NCI-H128 (cell line): ENCODE data around the gene MMADHC.

Experiments used
- DNase-seq: peaks from one replicate; lab custom pipeline; 2025; ENCODE audit not compliant: unreplicated experiment; lab: John Stamatoyannopoulos, UW

The MMADHC gene

DNA sequence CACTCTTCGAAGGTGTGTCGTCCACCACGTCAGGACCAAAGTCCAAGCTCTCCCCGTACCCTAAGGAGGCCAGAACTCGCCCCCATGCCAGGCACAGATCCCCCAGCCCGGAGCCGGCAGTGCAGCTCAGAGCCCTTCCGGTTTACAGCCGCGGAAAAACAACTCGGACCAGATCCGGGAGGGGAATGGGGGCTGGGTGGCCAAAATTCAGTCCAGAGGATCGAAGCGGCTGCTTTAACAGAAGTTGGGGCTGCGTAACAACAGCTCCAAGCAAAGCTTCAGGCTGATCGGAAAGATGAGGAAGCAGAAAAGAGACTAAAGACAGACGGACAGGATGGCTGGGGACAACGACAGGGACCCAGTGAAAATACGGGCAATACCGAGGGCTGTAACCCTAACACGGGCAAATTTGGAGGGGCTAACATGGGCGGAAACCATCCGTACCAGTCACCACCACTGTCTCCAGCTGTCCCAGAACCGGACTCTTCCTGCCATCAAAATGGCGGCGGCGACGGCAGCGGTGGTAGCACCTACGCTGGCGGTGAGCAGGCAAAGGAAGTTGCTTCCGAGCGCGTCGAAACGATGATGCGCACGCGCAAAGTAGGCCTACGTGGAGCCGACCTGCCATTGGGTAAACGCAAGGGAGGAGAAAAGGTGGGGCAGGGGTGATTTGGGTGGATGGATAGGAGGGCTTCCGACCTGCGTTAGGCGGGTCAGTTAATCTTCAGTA lies at the start of gene MMADHC:
Gene MMADHC, minus strand, starts transcription at position 556 of the 730 bp plus-strand sequence. CDS start 678 bp downstream, outside the sequence.
- peak; percentile 79 for DNase-seq

DNA sequence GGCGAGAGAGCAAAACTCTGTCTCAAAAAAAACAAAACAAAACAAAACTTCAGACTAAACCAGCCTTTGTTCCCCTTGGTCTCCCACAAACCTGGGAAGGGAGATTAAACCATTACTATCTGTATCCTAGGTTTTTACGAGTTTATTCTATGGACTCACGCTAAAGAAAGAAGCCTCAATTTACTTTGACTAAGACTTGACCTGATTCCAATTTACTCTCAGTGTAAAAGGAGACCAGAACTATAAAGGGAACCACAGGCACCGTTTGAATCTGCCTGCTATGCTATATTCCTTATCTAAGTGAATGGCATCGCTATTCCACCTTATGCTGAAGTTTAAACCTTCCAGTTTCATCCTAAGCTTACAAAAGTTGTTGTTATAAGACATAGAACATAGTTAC lies 46.5 kb upstream of the MMADHC start:
- DNase-seq = no peak

DNA sequence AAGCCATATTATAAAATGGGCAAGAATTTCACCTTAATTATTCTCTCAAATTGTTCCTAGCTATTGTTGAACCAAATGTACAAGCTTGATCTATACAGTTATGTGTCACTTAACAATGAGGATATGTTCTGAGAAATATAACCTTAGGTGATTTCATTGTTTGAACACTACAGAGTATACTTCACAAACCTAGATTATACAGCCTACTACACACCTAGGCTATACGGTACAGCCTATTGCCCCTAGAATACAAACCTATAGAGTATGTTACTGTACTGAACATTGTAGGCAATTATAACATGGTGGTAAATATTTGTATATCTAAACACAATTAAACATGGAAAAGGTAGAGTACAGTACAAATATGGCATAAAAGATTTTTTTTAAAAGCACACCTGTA lies 42.9 kb upstream of the MMADHC start:
- no peak for DNase-seq

DNA sequence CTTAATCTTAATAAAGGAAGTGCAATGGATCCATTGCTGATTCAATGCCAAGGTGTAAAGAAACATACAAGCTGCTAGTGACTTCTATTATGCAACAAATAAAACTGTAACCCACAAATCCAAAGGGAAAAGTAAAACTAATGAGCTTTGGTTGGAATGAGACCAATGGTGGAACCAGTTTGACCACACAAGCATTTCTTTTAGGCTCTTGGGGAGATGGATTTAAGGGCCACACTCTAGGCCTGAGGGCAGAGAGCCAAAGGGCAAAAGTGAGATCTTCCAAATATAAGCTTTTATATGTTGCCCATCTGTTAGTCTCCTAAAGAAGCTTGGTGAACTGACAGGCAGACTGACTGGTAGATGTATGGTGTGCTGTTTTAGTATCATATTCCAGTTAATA lies 41.5 kb upstream of the MMADHC start:
- DNase-seq = no peak

DNA sequence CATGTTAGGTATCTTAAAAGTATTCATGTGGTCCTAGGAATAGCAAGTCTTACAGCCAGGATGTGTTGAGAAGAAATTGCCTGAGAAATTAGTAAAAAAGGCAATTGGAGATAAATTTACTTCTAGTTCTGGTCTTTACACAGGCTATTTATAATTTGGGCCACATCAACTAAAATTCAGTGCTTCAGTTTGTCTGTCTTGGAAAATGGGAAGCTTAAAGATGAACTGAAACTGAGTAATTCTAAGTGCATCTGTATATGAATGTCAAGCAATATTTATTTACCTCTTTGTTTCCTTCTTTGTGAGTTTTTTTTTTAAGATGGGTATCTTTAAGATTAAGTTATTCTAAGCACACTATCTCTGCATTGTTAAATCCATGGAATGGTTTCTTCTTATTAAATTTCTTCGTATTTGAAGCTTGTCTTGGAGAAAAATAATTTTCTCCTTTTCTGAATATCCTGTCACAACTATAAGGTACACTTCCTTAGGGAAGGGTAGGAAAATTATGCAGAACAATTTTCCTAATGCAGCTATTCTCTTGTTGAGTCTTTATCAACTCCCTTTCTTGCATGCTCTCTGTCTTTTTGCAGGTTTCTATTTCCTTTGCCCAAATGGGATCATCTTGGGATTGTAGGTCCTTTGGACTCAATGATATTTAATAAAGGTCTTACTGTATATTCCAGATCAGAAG lies 39.7 kb upstream of the MMADHC start:
- no peak for DNase-seq

DNA sequence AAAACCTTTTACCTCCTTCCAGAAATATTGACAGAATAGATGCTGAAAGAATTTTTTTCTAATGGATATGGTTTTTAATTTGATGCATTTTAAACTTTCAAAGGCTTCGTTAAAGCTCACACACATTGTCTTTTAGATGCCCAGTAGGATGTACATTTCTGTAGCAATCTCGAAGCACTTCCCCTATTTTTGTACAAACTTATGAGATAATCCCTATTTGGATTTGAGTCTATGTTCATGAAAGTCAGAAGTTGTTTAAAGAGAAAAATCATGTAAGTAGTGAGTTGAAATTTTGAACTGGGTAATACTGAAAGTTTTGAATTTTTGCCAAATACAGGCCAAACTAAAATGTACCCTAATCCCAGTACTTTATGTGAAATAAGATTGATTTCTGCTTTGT lies 38.1 kb upstream of the MMADHC start:
- no peak for DNase-seq

DNA sequence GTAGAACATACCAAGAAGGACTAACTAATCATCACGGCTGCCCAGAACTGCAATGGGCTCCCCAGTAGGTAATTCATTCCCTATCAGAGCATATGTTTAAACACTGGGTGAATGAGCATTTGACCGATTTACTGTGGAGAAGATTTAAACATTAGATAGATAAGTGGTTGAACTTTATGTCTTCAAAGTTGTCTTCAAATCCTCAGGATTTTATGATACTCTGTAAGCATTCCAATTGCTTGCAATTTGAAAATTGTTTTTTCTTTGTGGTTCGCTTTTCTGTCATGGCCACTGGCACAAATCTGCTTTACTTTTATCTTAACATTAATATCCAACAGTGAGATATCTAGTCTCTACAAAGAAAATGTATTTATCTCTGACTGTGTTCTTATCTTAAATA lies 37.7 kb upstream of the MMADHC start:
- DNase-seq = no peak

DNA sequence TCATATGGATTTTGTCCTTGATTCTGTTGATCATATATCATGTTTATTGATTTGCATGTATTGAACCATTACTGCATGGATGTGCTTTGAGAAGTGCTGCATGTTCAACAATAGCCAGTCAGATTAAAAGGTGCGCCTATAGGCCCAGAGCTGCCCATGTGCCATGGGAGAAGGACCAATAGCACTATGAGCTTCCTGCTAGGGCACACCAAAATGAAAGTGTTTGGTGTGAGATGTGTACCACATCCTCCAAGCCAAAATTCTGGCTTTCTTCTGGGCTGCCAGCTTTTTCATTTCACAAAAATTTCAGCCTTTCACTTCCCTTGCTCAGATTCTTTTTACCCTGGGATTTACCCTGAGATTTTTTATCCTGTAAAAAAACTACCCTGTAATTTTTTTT lies 34.8 kb upstream of the MMADHC start:
- no peak for DNase-seq

DNA sequence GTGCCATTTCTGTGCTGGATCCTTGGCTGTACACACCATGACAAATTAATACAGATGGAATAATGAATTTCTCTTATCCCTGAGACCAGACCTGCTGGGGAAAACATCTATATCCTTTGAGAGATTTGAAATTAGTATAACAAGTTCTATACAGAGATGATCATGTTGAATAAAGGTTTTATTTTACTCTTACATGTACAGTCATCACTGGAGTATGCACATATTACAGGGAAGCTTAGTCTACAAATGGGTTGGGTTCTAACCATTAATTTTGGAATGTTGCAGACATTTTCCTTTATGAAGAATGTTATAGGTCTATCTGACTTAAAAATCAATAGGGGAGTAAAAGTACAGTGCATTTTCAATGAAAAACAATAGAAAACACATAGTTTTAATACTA lies 29.9 kb upstream of the MMADHC start:
- DNase-seq = no peak

DNA sequence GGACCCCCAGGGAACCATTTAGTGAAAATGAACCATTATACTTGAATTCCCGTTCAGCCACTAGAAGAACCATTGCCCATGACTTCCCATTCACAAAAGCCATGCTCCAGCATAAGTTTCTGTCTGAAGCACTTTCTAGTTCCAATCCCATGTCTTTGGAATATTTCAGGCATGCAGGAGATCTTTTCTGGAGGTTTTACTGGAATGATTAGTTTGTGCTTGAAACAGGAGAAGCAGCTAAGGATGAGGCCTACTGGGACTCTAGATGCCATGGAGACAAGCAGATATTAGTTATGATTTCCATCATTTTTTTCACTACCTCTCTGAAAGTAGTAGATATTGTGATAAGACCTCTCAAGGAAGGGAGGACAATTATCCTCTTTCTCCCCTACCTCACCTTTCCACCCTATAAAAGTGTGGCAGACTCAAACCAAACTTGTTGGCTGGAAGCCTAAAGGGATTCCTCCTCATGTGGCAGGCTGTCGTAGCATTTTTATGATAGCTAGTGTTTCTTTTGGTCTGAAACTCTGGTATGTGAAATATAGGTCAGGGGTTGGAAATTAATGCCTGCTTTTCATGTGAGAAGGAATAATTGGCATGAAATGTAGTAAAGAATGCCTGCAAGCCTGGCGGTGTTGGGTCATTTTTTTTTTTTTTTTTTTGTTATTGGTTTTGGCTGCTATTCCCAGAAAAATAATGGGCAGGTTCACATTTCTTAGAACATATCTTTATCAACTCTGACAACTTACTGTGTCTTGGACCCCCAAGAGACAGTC lies 29.3 kb upstream of the MMADHC start:
- no peak for DNase-seq

DNA sequence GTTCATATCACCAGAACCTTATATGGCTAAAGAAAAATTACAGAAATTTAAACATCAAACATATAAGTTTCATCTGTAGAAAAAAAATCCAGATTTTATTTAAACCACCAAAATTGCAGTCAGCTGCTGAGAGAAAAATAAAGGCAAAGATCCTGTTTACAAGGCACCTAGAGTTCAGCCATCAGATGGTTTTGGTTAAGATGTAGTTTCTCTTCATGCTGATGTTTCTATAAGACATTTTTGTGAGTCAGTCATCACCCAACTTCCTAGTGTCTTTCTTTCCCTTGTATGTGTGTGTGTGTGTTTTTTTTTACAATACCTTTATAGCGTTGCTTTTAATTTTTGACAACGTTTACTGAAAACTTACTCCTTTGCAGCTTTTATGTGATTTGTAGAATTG lies 26.1 kb upstream of the MMADHC start:
- DNase-seq = no peak

DNA sequence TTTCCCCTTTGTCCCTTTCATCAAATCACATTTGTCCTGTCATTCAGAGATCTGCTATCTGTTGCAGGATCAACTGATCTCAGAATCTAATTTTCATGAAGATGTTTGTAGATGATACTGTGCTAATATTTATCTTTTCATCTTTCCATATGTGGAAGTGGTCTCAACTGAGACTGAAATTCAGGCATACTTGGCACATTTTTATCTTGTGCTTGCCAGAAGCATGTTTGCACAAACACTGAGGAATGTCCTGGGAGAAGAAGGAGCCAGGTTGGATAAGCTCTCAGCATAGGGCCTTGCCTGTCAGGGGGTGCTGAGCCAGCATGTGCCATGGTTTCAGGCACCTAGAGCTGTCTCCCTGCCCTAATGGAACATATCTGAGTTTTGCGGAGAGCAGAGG lies 24.5 kb upstream of the MMADHC start:
- DNase-seq = no peak

DNA sequence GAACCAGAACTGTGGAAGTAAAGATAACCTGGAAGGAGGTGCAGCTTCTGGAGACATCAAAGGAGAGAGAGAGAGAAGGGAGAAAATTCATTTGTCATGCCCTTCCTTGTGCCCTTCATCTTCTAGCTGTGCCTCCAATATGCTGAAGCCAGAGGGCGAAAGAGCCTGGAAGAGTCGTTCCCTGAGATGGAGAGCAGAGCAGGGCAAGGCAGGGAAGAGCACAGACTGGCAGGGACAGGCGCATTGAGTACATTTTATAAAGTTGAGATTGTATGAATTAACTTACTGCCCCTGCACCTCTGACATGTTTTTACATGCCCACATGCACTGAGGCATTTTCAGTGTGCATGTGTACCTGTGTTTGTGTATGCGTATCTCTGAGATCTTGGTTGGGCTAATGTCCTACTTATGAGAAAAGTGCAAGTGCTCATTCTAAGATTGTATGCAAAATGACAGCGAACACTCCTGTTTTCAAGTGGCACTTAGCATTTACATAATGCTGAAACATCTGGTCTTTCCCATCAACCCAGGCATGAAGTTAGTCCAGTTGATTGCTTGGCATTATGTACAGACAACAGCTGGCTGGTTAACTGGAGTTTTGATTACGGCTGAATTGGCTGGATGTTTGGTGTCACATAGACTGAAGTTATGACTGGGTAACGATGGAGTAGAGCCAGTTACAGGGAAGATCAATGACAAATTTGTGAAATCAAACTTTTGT lies 23.7 kb upstream of the MMADHC start:
- no peak for DNase-seq

DNA sequence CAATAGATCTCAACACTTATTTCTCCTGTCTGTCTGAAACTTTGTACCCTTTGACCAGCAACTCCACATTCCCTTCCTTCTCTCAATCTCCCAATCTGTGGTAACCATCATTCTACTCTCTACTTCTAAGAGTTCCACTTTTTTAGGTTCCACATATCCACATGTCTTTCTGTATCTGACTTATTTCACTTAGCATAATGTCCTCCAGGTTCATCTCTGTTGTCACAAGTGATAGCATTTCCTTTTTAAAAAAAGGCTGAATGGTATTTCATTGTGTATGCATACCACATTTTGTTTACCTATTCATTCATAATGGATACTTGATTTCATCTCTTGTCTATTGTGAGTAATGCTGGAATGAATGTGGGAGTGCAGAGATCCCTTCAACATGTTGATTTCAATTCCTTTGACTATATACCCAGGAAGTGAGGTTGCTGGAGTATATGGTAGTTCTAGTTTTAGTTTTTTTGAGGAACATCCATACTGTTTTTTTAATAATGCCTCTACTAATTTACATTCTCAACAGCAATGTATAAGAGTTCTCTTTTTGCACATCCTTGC lies 18.8 kb upstream of the MMADHC start:
- no peak for DNase-seq

DNA sequence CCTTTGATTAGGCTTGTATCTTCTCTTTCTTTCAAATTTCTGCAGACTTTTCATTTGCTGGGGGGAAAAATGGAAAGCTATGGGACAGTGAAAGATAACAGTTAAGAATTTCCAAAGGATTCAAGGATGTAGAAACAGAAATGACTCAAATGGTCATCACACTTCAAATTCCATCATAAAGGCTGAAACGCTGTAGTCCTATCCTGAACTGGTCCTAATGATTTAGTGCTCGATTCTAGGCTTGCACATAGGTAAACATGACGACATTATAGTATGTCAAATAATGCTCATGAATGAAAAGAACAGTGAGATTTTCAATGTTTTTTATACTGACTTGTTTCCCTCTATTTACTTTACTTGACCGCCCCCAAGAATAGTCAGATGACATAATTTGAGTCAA lies 15.7 kb upstream of the MMADHC start:
- no peak for DNase-seq

DNA sequence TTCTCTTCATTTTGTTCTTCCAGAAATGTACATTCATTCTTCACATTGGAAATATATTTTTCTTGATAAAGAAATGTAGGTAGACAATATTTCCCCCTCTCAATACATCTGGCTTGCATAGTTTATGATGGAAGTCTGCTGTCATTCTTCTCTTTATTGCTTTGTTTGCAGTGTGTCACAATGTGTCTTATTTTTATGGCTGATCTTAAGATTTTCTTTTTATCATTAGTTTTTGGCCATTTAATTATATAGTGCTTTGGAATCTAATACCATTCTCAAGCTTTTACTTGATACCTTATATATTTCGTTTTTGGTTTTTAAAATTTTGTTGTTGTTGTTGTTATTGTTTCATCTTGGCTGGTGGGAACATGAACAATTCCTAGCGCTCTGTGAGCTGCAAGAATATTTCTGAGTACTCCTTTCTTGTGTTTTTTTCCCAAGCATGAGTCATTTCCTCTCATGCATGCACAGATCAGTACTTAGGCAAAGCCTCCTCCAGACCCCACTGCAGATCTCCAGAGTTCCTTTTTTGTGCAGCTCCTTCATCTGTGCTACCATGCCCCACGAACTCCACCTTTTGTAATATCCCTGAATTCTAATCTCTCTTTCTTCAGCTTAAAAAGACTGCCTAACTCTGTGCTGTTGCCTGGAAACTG lies 13.7 kb upstream of the MMADHC start:
- DNase-seq = no peak

DNA sequence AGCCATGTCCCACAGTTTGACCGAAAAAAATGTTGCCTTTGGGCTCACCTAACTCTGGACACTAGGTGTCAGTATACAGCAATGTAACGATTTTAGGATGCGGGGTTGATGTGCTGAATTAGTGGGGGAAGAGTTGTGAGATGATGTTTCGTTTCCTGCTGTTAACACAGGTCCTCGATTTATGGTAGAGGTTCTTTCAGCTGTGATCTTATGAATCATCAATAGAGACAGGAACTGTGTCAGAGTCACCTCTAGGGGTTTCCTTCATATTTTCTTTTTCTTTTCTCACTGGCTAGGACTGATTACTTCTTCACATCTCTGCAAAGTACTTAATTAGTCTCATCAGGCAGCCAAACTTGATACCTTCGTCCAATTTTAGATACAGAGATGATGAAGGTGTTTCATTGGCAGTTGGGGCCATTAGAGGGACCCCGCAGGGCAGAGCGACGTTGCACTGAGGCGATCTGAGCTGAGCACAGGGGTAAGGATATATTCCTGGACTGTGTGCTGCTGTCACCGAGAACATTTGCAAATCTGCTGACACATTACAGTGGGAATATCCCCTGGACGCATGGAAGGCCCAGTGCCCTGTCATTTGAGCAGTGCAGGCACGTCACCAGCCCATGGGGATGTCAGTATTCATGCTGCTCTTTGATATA lies 10.2 kb upstream of the MMADHC start:
- no peak for DNase-seq

DNA sequence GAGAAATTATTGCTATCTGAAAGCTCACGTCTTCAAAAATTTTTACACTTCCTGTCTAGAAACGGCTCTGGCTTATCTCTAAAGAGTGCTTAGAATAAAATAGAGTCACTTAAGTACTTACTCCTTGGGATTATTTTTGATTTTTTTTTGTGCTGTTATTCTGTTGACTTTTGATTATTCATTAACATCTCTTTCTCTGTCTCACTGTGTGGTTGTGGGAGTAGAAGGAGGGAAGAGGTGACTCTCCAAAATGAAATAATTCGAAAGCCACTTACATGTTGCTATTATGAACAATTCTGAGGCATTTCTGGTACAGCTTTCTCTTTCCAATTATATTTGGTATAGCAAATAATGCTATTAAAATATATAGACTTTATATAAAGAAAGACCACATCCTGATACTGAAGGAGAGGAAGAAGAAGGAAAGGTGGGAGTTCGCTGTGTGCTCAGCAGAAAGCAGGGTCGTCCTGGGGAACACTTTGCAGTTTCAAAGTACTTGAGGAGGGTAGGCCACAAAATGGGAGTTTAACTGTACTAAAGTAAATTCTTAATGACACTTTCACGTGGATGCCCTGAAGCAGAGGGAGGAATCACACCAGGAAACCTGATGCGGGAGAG lies 9.6 kb upstream of the MMADHC start:
- no peak for DNase-seq

DNA sequence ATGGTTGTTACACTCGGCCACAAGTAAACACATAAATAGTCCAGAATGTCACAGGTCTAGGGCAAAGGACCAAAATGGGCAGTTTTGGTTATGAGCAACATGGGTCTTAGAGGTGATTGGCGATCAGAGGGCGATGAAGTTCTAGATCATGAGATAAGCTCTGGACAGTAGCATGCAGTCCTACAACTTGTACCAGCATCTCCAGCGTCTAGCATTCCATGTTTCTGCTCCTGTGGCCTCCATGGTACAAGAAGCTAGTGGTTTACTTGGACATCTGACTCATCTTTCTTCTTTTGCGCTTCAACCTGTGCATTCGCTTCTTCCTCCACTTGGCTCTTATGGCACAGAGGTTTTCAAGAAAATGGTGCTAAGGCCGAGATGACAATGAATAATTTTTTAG lies 8.9 kb upstream of the MMADHC start:
- DNase-seq = no peak
